Fibroblast of villous mesenchyme (primary cell): ENCODE measurements around the gene POU5F1. TPM values are rescaled to one million over a fixed set of nuclear protein-coding genes. Genes with fewer than 3 reads are reported as not detected.

Experiments used
- DNase-seq: peaks from one replicate; pipeline ENCODE4 v3.0.0-alpha.2; 2010; ENCODE audit warnings: low read depth
- H3K4me3 ChIP-seq: 2 replicates; pipeline ENCODE4 v1.5.1; 2011; ENCODE audit warnings: low read depth, mild to moderate bottlenecking, low read length
- CTCF ChIP-seq: IDR thresholded peaks from 2 replicates; pipeline ENCODE4 v1.5.1; 2012; ENCODE audit warnings: low read depth, mild to moderate bottlenecking, low read length; ENCODE audit not compliant: insufficient read depth
- total RNA-seq: library from RNA; depleted of rRNA; stranded (reverse); fragments of >200 nt; gene quantifications from 2 replicates; pipeline ENCODE4 v1.2.3, GENCODE V29; 2012

POU5F1 gene
- total RNA-seq, 1 donor = not detected

- peak overlapping the region; percentile 64 for H3K4me3 ChIP-seq
- TF ChIP-seq CTCF = no peak
- peak; percentile 87 for DNase-seq
Observed at GRCh38 chr6:31180500-31180899, 10.0 kb upstream of the POU5F1 start.

GRCh38 chr6:31179896-31180295 is 9.4 kb upstream of the POU5F1 start:
- TF ChIP-seq CTCF = no peak
- H3K4me3 ChIP-seq = peak overlapping the region; percentile 64
- no peak for DNase-seq

GRCh38 chr6:31179042-31179386 is 8.5 kb upstream of the POU5F1 start:
- no peak for TF ChIP-seq CTCF
- DNase-seq = no peak
- H3K4me3 ChIP-seq = no peak overlapping the region

DNA sequence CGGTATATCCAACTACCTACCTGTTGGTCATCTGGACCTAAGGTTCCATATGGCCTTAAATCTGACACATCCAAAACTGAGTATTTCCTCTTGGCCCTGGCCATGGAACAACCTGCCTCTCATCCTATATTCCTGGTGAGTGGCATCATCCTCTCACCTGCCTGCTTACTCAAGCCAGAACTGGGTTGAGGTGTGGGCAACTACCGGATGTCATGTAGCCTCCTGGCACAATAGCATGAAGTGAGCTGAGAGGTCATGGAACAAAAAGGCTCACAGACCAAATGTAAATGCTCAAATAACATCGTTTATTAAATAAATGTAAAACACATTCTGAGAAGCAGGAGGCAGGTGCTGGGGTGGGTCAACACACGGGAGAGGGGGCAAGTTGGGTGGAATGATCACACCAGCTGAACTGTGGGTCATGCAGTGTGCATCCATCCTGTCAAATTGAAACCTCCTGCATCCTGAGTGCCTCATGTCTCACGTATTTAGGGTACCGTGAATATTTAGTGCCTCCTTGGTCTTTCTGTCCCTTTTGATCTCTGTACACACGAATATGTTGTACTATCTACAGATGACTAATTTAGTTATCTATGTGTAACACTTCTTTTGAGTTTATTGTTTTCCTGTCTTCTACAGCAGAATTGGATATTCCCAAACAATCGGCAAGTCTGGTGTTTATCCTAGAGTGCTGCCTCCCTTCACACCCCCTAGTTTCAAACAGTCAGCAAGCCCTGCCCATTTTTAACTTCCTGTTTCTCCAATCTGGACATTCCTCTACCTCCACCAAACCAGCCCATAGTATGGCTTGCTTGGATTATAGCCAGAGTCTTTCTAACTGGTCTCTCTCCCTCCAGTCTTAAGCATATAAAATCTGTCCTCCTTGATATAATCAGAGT is 7.9 kb upstream of the POU5F1 start:
- DNase-seq = peak; percentile 29

DNA sequence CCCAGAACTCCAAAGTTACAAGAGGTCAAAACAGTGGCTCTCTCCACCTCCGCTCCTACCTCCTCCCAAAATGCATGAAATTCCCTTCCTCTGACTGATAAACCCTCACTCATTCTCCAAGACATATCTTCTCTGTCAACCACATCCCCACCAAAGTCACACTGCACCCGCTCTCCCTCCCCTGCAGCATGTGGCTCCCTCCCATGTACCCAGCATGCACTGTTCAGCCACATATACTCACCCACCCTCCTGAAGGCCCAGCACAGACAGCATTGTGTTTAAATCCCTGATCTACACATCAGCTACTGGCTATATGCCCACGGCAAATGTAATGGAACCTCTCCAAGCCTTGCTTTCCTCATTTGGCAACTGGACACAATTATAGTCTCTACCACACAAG is 5.5 kb upstream of the POU5F1 start:
- peak; percentile 54 for DNase-seq
- TF ChIP-seq CTCF = no peak

More for the DNA sequence above, 7.9 kb upstream of the POU5F1 start:
- H3K4me3 ChIP-seq = no peak overlapping the region
- TF ChIP-seq CTCF = no peak

GRCh38 chr6:31174378-31174777 is 3.9 kb upstream of the POU5F1 start:
- no peak for DNase-seq
- TF ChIP-seq CTCF = no peak
- no peak overlapping the region for H3K4me3 ChIP-seq

More for the DNA sequence above, 5.5 kb upstream of the POU5F1 start:
- H3K4me3 ChIP-seq = no peak overlapping the region

DNA sequence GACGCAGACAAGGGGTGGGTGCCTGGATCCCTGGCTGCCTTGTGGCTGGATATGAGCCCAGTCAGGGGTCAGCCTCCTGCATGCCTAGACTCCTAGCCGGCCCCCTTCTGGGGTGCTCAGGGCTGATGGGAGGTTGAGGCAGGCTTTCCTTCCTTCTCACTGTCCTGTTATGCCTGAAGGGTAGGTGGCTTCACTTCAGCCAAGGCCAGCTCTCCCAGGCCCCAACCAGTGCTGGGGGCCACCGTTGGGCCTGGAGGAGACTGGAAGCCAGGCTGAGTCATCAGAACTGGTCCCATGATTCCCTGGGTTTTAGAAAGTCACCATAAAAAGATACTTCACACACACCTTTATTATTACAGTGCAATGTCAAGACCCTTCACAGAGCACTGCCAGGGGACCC is 2.9 kb upstream of the POU5F1 start:
- DNase-seq = no peak
- no peak for TF ChIP-seq CTCF
- H3K4me3 ChIP-seq = no peak overlapping the region
